B cell (primary cell): ENCODE results near the gene SALL3. TPM values are rescaled to one million over a fixed set of nuclear protein-coding genes. Genes with fewer than 3 reads are reported as not detected.
"Not testable (repeated sequence)": the region's sequence is repeated elsewhere in the genome, so short reads cannot be mapped to it uniquely, and the experiment has no call there.

Experiments used
- ATAC-seq: fragments of 200-7000 bp; cut with Tn5 transposase; one replicate; pipeline ENCODE4 v1.10.0; 2021; ENCODE audit warnings: low read depth, mild to moderate bottlenecking, moderate number of reproducible peaks, moderate library complexity
- CTCF ChIA-PET: fragments of 350-600 bp; sonication (Branson Sonifier 250); formaldehyde crosslinking; loops from one replicate; lab custom pipeline; 2021; ENCODE audit warnings: antibody characterized with exemption, inconsistent platforms; lab: Charles Lee
- POLR2A ChIA-PET: fragments of 350-600 bp; sonication (Branson Sonifier 250); formaldehyde crosslinking; loops from one replicate; lab custom pipeline; 2021; ENCODE audit warnings: antibody characterized with exemption; lab: Charles Lee
- DNase-seq: peaks from one replicate; pipeline ENCODE4 v3.0.0; 2013
- H2AFZ ChIP-seq: 2 replicates; pipeline ENCODE4 v1.6.1; 2012; ENCODE audit warnings: mild to moderate bottlenecking, low read depth, low read length; ENCODE audit not compliant: insufficient read depth, poor library complexity, severe bottlenecking
- H3K27ac ChIP-seq, 2 donors: 1 replicate in 1 of 2; 2 replicates in 1 of 2; pipeline ENCODE4 v1.5.1; 2012 to 2013; ENCODE audit warnings: low read length in 2 of 2, mild to moderate bottlenecking in 2 of 2, moderate library complexity in 1 of 2
- H3K27me3 ChIP-seq, 4 experiments: fragments of 200-600 bp in 1 of 4; sonication (generic) in 1 of 4; replicated peaks in 1 of 4; 1 replicate in 2 of 4; 2 replicates in 2 of 4; pipeline versions ENCODE4 v1.6.1 to v1.7.0; 2013 to 2016; ENCODE audit warnings: low read length in 3 of 4, mild to moderate bottlenecking in 2 of 4, mixed read lengths in 1 of 4, moderate library complexity in 1 of 4; ENCODE audit not compliant: insufficient read depth in 4 of 4, control insufficient read depth in 3 of 4; ENCODE audit errors: control extremely low read depth in 1 of 4
- H3K36me3 ChIP-seq, 2 experiments: replicated peaks in 1 of 2; 1 replicate in 1 of 2; 2 replicates in 1 of 2; pipeline versions ENCODE4 v1.6.1 to v1.7.1; 2013; ENCODE audit warnings: low read length in 1 of 2; ENCODE audit not compliant: insufficient read depth in 2 of 2, control insufficient read depth in 1 of 2; ENCODE audit errors: control extremely low read depth in 1 of 2, extremely low read depth in 1 of 2
- H3K4me1 ChIP-seq, 2 donors: fragments of 200-600 bp in 1 of 2; sonication (generic) in 1 of 2; 1 replicate in 1 of 2; 2 replicates in 1 of 2; pipeline versions ENCODE4 v1.5.1 to v1.6.1; 2013 to 2017; ENCODE audit warnings: low read length in 2 of 2; ENCODE audit not compliant: control insufficient read depth in 2 of 2, insufficient read depth in 2 of 2
- H3K4me2 ChIP-seq: replicated peaks from 2 replicates; pipeline ENCODE3; 2012; ENCODE audit warnings: mild to moderate bottlenecking, low read depth, low read length; ENCODE audit not compliant: poor library complexity, severe bottlenecking
- H3K4me3 ChIP-seq, 5 experiments: fragments of 200-600 bp in 1 of 5; sonication (generic) in 1 of 5; 1 replicate in 3 of 5; 2 replicates in 2 of 5; pipeline versions ENCODE4 v1.5.1 to v1.7.0; 2011 to 2016; ENCODE audit warnings: low read length in 4 of 5, mild to moderate bottlenecking in 4 of 5, low read depth in 2 of 5, control low read depth in 1 of 5, moderate library complexity in 1 of 5; ENCODE audit not compliant: insufficient read depth in 1 of 5; ENCODE audit errors: control extremely low read depth in 1 of 5, extremely low read depth in 1 of 5
- H3K79me2 ChIP-seq: fragments of 200-600 bp; sonication (generic); one replicate; pipeline ENCODE4 v1.6.0; 2016; ENCODE audit warnings: low read length; ENCODE audit not compliant: control insufficient read depth, insufficient read depth
- H3K9ac ChIP-seq: fragments of 200-600 bp; sonication (generic); 2 replicates; pipeline ENCODE4 v1.6.1; 2017; ENCODE audit warnings: mild to moderate bottlenecking, low read length, moderate library complexity
- H3K9me3 ChIP-seq, 3 donors: one replicate each; pipeline versions ENCODE4 v1.6.1 to v1.7.1; 2013; ENCODE audit warnings: low read length in 2 of 3; ENCODE audit not compliant: control insufficient read depth in 2 of 3, insufficient read depth in 1 of 3; ENCODE audit errors: control extremely low read depth in 1 of 3
- H4K20me1 ChIP-seq: 2 replicates; pipeline ENCODE4 v1.6.0; 2012; ENCODE audit warnings: mild to moderate bottlenecking, low read length; ENCODE audit not compliant: insufficient read depth, control insufficient read depth, poor library complexity, severe bottlenecking
- H3K27ac Mint-ChIP-seq: one replicate; pipeline ENCODE4 v1.8.0; 2021; ENCODE audit warnings: mixed read lengths
- H3K27me3 Mint-ChIP-seq: one replicate; pipeline ENCODE4 v1.8.0; 2021; ENCODE audit warnings: mixed read lengths
- H3K4me1 Mint-ChIP-seq: one replicate; pipeline ENCODE4 v1.8.0; 2021; ENCODE audit warnings: mixed read lengths
- H3K4me3 Mint-ChIP-seq: one replicate; pipeline ENCODE4 v1.8.0; 2021; ENCODE audit warnings: mixed read lengths
- H3K9me3 Mint-ChIP-seq: one replicate; pipeline ENCODE4 v1.8.0; 2022; ENCODE audit warnings: mixed read lengths; ENCODE audit not compliant: insufficient read depth
- WGBS: methylation state at CpG from one replicate; pipeline ENCODE4 v1.1.5; 2013; ENCODE audit warnings: missing lambda C conversion rate; ENCODE audit not compliant: insufficient coverage; 5-methylcytosine and 5-hydroxymethylcytosine counted together
- intact Hi-C: fragments of 100-400 bp; cut with micrococcal nuclease; formaldehyde crosslinking; loops from one replicate; pipeline ENCODE4 v1.10.0; 2022
- polyA plus RNA-seq: library from polyadenylated mRNA; depleted of rRNA; stranded (reverse); fragments of >200 nt; gene quantifications from 2 replicates; pipeline ENCODE4 v1.2.3, GENCODE V29; 2012
- total RNA-seq, 2 donors: library from RNA; stranded (reverse); fragments of 120-200 nt in 1 of 2; gene quantifications; 1 replicate in 1 of 2; 2 replicates in 1 of 2; pipeline versions ENCODE4 v1.2.3 to v1.2.4, GENCODE V29; 2013 to 2022
- TF ChIP-seq, protein P1 (sequence below): fragments of 200-600 bp; IDR thresholded peaks from one replicate; pipeline ENCODE4 v1.8.0; 2022; ENCODE audit warnings: antibody characterized with exemption, mild to moderate bottlenecking

The SALL3 gene
- total and polyA plus RNA-seq, 2 donors (not counting 1 experiment from before 2014, with no cell fraction given): not detected

- Histone ChIP-seq H3K9me3 (peaks cover 0 to under 1% (median 0%) of the 10 kb centered on the region in 3 donors), H3K4me3 (no peak overlapping the region), H3K27ac (no peak overlapping the region), H2AFZ (no peak overlapping the region), H3K27me3 (peaks cover 0 to 2% (median 0%) of the 10 kb centered on the region in 4 experiments), H3K4me1 (no peaks in the 10 kb centered on the region), H3K79me2 (no peaks in the 10 kb centered on the region), H3K4me2 (no peak overlapping the region), H4K20me1 (no peaks in the 10 kb centered on the region), H3K9ac (no peak overlapping the region), H3K36me3 (no peaks in the 10 kb centered on the region)
- Mint-ChIP-seq H3K4me3 (no peak overlapping the region), H3K4me1 (no peaks in the 10 kb centered on the region), H3K27ac (no peak overlapping the region), H3K27me3 (peaks cover 3% of the 10 kb centered on the region), H3K9me3 (no peaks in the 10 kb centered on the region)
- WGBS: 83% methylated on average over 20 of the region's 23 CpGs
- no peak for DNase-seq
- TF ChIP-seq, protein P1, sequence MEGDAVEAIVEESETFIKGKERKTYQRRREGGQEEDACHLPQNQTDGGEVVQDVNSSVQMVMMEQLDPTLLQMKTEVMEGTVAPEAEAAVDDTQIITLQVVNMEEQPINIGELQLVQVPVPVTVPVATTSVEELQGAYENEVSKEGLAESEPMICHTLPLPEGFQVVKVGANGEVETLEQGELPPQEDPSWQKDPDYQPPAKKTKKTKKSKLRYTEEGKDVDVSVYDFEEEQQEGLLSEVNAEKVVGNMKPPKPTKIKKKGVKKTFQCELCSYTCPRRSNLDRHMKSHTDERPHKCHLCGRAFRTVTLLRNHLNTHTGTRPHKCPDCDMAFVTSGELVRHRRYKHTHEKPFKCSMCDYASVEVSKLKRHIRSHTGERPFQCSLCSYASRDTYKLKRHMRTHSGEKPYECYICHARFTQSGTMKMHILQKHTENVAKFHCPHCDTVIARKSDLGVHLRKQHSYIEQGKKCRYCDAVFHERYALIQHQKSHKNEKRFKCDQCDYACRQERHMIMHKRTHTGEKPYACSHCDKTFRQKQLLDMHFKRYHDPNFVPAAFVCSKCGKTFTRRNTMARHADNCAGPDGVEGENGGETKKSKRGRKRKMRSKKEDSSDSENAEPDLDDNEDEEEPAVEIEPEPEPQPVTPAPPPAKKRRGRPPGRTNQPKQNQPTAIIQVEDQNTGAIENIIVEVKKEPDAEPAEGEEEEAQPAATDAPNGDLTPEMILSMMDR: no peak
- ChIA-PET CTCF (no interaction called here), POLR2A (no interaction called here)
- ATAC-seq: no peak
- intact Hi-C loops: no loop called here
Measured at GRCh38 chr18:78939734-78940494, 39.7 kb upstream of the SALL3 start.

DNA sequence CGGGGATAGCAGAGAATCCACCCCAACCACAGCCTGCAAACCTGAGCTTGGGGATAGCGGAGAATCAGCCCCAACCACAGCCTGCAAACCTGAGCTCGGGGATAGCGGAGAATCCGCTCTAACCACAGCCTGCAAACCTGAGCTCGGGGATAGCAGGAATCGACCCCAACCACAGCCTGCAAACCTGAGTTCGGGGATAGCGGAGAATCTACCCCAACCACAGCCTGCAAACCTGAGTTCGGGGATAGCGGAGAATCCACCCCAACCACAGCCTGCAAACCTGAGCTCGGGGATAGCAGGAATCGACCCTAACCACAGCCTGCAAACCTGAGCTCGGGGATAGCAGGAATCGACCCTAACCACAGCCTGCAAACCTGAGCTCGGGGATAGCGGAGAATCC lies 37.4 kb upstream of the SALL3 start:
- H3K27me3 Mint-ChIP-seq, CTCF ChIA-PET: not testable (repeated sequence)

More for the DNA sequence above, 37.4 kb upstream of the SALL3 start:
- 91% methylated on average over 15 of the region's 17 CpGs for WGBS
- DNase-seq, H2AFZ ChIP-seq, H3K9me3 Mint-ChIP-seq, H3K4me1 Mint-ChIP-seq, H3K4me3 Mint-ChIP-seq, H3K4me1 ChIP-seq, H3K4me3 ChIP-seq, H4K20me1 ChIP-seq, intact Hi-C loops, H3K9me3 ChIP-seq, ATAC-seq, H3K27ac ChIP-seq, H3K27ac Mint-ChIP-seq, H3K4me2 ChIP-seq, H3K79me2 ChIP-seq, H3K36me3 ChIP-seq, H3K27me3 ChIP-seq, H3K9ac ChIP-seq: not testable (repeated sequence)
- POLR2A ChIA-PET: interaction anchor here (0.7 kb wide), 1 partner anchor 32 kb away, joined by 3 read pairs; no protein-coding TSS in a partner anchor
